ES-I3 (cell line): ENCODE measurements around the gene WFDC2.
"Not testable (repeated sequence)": the region's sequence is repeated elsewhere in the genome, so short reads cannot be mapped to it uniquely, and the experiment has no call there.

Experiments used
- H3K36me3 ChIP-seq: 2 replicates; pipeline ENCODE4 v1.6.1; 2013; ENCODE audit warnings: mild to moderate bottlenecking, low read length, control low read depth, moderate library complexity; ENCODE audit not compliant: insufficient read depth
- H3K4me1 ChIP-seq: 2 replicates; pipeline ENCODE4 v1.6.1; 2013; ENCODE audit warnings: mild to moderate bottlenecking, control low read depth, low read length; ENCODE audit not compliant: insufficient read depth
- H3K9ac ChIP-seq: 2 replicates; pipeline ENCODE4 v1.6.1; 2013; ENCODE audit warnings: low read depth, mild to moderate bottlenecking, low read length, moderate library complexity
- H3K9me3 ChIP-seq: 2 replicates; pipeline ENCODE4 v1.6.1; 2013; ENCODE audit warnings: mild to moderate bottlenecking, low read length, moderate library complexity; ENCODE audit not compliant: control insufficient read depth, insufficient read depth

WFDC2 gene

GRCh38 chr20:45465491-45466266 lies 3.9 kb upstream of the WFDC2 start:
- Histone ChIP-seq H3K4me1 (peaks cover 13% of the 10 kb centered on the region), H3K36me3 (no peaks in the 10 kb centered on the region), H3K9me3 (no peaks in the 10 kb centered on the region), H3K9ac (no peak overlapping the region)

- no peak overlapping the region for H3K9ac ChIP-seq
- peaks cover 19% of the 10 kb centered on the region for H3K4me1 ChIP-seq
- no peaks in the 10 kb centered on the region for H3K9me3 ChIP-seq
- no peaks in the 10 kb centered on the region for H3K36me3 ChIP-seq
Measured at GRCh38 chr20:45467172-45467571, 2.4 kb upstream of the WFDC2 start.

DNA sequence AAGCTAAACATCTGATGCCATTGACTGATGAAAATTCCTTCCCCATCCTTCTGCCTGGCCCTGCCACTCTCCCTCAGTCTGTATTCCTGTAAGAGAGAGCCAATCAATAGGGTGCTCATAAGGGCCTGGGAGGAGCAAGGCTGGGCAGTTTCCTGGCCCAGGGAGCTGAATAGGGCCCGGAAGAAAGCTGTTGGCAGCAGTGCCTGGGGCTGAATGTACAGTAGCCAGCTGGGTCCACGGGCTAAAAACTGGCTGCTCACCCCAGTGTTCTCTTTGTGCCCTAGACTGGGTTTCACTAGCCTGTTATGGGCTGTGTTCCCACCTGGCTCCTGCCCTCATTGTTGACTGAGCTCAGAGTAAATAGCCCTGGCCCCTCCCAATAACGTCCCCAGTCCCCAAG lies 1.7 kb upstream of the WFDC2 start:
- Histone ChIP-seq H3K36me3 (no peaks in the 10 kb centered on the region), H3K9ac (no peak overlapping the region), H3K9me3 (no peaks in the 10 kb centered on the region), H3K4me1 (peaks cover 19% of the 10 kb centered on the region)

DNA sequence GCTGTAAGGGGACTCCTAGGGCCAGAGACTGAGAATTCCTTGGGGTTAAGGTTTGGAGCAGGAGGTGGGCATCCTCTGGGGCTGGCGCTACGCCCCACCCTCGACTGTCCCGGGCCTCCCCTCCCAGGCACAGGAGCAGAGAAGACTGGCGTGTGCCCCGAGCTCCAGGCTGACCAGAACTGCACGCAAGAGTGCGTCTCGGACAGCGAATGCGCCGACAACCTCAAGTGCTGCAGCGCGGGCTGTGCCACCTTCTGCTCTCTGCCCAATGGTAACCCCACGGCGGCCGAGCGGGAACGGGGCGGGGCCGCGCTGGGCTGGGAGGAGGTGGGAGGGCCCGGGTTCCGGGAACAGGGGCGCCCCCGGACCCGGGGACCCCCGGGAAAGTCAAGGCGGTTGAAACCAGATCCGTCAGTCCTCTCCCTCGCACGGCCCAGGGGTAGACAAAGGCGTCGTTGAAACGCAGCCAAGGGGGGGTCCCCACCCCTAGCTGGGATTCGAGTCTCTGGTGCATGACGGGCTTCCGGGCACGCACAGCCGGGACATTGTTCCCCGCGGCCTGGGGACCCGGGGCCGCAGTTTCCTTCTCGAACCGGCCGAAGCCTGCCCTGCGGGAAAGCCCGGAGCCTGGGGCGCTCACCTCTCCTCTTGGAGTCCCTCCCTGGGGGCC lies 844 bp downstream of the WFDC2 start:
- Histone ChIP-seq H3K4me1 (peaks cover 19% of the 10 kb centered on the region), H3K9me3 (no peaks in the 10 kb centered on the region), H3K36me3 (no peaks in the 10 kb centered on the region), H3K9ac (peak overlapping the region; percentile 87)

- Histone ChIP-seq H3K36me3 (no peaks in the 10 kb centered on the region), H3K9me3 (no peaks in the 10 kb centered on the region), H3K4me1 (peaks cover 19% of the 10 kb centered on the region), H3K9ac (peak overlapping the region; percentile 87)
Measured at GRCh38 chr20:45470937-45471336, 1.4 kb downstream of the WFDC2 start.

DNA sequence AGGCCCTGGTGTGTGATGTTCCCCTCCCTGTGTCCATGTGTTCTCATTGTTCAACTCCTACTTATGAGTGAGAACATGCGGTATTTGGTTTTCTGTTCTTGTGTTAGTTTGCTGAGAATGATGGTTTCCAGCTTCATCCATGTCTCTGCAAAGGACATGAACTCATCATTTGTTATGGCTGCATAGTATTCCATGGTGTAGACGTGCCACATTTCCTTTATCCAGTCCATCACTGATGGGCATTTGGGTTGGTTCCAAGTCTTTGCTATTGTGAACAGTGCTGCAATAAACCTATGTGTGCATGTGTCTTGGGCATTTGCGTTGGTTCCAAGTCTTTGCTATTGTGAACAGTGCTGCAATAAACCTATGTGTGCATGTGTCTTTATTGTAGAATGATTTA lies 2.7 kb downstream of the WFDC2 start:
- H3K9me3 ChIP-seq, H3K36me3 ChIP-seq, H3K9ac ChIP-seq: not testable (repeated sequence)
- H3K4me1 ChIP-seq = peaks cover 19% of the 10 kb centered on the region

GRCh38 chr20:45477530-45478148 lies 8.1 kb downstream of the WFDC2 start:
- not testable (repeated sequence) for H3K9me3 ChIP-seq, H3K4me1 ChIP-seq, H3K9ac ChIP-seq, H3K36me3 ChIP-seq

GRCh38 chr20:45479822-45480221 lies 10.3 kb downstream of the WFDC2 start:
- Histone ChIP-seq H3K9me3 (no peaks in the 10 kb centered on the region; the same call in 1 of the 2 replicates), H3K4me1 (peaks cover under 1% of the 10 kb centered on the region; the same call in 1 of the 2 replicates), H3K9ac (no peak overlapping the region), H3K36me3 (peaks cover 3% of the 10 kb centered on the region)

- H3K9ac ChIP-seq = no peak overlapping the region
- H3K36me3 ChIP-seq = no peaks in the 10 kb centered on the region; the same call in 1 of the 2 replicates
- peaks cover 17% of the 10 kb centered on the region for H3K4me1 ChIP-seq
- no peaks in the 10 kb centered on the region for H3K9me3 ChIP-seq
Measured at GRCh38 chr20:45484676-45485075, 15.1 kb downstream of the WFDC2 start.

DNA sequence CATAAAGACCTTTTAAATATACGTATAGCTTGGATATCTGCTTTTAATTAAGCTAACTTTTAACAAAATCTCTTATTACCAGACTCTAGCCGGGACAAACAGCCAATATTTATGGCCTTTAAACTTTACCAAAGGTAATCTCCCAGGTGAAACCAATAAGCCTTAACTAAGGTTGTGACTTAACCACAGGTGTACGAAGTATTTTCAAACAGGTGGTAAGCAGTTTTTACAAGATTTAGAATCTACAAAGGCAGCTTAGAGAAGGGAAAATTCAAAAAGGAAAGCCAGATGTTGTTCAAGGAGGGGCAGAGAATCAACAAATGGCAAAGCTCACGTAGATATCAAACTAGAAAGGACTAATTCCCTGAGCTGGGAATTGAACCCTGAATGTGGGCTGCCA lies 15.8 kb downstream of the WFDC2 start:
- Histone ChIP-seq H3K9me3 (no peaks in the 10 kb centered on the region), H3K36me3 (no peaks in the 10 kb centered on the region; the same call in 1 of the 2 replicates), H3K9ac (no peak overlapping the region), H3K4me1 (peaks cover 17% of the 10 kb centered on the region)

GRCh38 chr20:45487231-45487635 lies 17.7 kb downstream of the WFDC2 start:
- Histone ChIP-seq H3K36me3 (no peaks in the 10 kb centered on the region), H3K9me3 (no peaks in the 10 kb centered on the region), H3K4me1 (peaks cover 17% of the 10 kb centered on the region), H3K9ac (peak overlapping the region; percentile 27)

DNA sequence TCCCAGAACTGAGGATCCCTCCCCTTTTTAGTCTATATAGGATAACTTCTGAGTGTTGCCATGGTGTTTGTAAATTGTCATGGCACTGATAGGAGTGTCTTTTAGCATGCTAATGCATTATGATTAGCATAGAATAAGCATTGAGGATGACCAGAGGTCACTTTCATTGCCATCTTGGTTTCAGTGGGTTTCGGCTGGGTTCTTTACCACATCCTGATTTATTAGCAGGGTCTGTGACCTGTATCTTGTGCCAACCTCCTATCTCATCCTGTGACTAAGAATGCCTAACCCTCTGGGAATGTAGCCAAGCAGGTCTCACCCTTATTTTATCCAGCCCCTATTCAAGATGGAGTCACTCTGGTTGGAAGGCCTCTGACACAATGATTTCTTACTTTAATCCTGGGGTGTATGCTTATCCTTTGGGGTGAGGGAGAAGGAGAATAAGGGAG lies 19.6 kb downstream of the WFDC2 start:
- no peak overlapping the region for H3K9ac ChIP-seq
- no peaks in the 10 kb centered on the region for H3K9me3 ChIP-seq
- H3K4me1 ChIP-seq = peaks cover 17% of the 10 kb centered on the region
- H3K36me3 ChIP-seq = no peaks in the 10 kb centered on the region

DNA sequence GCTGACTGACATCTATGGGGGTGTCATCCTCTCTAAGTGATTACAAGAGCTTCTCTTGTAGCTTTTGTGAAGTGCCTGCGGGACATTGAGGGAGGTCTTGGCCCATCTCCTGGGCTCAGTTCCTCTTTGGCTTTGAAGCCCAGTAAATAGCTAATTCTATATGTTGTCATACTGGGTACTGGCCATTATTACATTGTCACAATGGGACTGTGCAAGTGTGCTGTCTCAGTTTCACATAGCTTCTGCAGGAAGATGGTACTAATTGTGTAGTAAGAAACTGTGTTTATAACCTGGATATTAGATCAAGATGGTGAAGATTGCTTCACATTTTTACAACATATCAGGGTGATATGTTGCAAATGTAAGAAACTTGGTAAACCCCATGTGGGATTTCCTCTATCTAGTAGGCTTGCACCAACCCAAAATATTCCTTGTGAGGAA lies 26.0 kb downstream of the WFDC2 start:
- no peaks in the 10 kb centered on the region for H3K4me1 ChIP-seq
- no peak overlapping the region for H3K9ac ChIP-seq
- H3K9me3 ChIP-seq = no peaks in the 10 kb centered on the region
- no peaks in the 10 kb centered on the region for H3K36me3 ChIP-seq

DNA sequence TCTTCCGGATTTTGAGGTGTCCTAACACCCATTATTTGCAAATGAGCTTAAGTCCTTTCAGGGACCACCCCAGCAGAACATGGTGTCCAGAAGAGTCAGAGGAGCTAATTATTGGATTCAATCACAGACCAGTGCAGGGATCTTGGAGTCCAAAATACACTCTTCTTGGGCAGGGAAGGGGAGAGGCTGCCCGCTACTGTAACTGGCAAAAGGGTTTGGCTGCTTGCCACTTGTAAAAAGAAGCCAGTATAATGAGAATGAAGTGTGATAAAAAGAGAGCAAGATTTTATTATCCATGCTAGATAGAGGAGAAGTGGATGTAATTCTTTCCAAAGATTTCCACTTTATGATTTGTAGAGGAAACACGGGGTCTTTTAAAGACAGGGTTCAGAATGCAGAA lies 26.6 kb downstream of the WFDC2 start:
- Histone ChIP-seq H3K36me3 (no peaks in the 10 kb centered on the region), H3K9ac (no peak overlapping the region), H3K4me1 (no peaks in the 10 kb centered on the region), H3K9me3 (no peaks in the 10 kb centered on the region)
